ENCODE measurements around the gene DYTN.

DYTN gene

GRCh38 chr2:206642075-206643025, 75.8 kb downstream of the DYTN start, which contains the start of gene FAM237A:
Gene FAM237A, plus strand, starts transcription at chr2:206642487. Its CDS starts 1,750 bp downstream, at chr2:206644237.
- WGBS, 2 donors (ENCODE audit: extremely low coverage in 2 of 2, insufficient read length in 2 of 2, insufficient replicate concordance in 1 of 2), result no CpG with 5 or more reads among the region's 56 CpGs
- no peak within 1 kb of the TSS for H2BK12ac ChIP-seq (ENCODE audit: low read length)
- no peak within 1 kb of the TSS for H4K91ac ChIP-seq (ENCODE audit: low read depth, low read length, poor library complexity)
- H3K4ac ChIP-seq (ENCODE audit: low read length), result no peak within 1 kb of the TSS
- no peak within 1 kb of the TSS for H2BK120ac ChIP-seq (ENCODE audit: low read depth, low read length)
- no peak within 1 kb of the TSS for H2BK15ac ChIP-seq (ENCODE audit: low read length)
- H3K9me3 ChIP-seq (replicated peaks in 1 of 2; ENCODE audit: control insufficient read depth in 2 of 2, insufficient read depth in 1 of 2, low read depth in 1 of 2, low read length in 2 of 2), result no peaks in the 10 kb centered on the region
- H3K36me3 ChIP-seq (replicated peaks in 1 of 2; ENCODE audit: control insufficient read depth in 2 of 2, insufficient read depth in 2 of 2, low read length in 2 of 2), result no peaks in the 10 kb centered on the region
- H4K8ac ChIP-seq (ENCODE audit: low read depth, low read length), result no peak within 1 kb of the TSS
- peak within 1 kb of the TSS; percentile 68 for H3K9ac ChIP-seq (ENCODE audit: low read depth, low read length, poor library complexity)
- H3K23ac ChIP-seq (ENCODE audit: low read depth, low read length, poor library complexity), result no peak within 1 kb of the TSS
- peak within 1 kb of the TSS; percentile 91 for H3K4me2 ChIP-seq (ENCODE audit: insufficient read depth, low read length, poor library complexity, severe bottlenecking)
- H3K79me1 ChIP-seq (ENCODE audit: low read depth, low read length), result no peaks in the 10 kb centered on the region
- peaks cover 4 to 20% of the 10 kb centered on the region in 2 donors for H3K4me1 ChIP-seq (ENCODE audit: control insufficient read depth in 2 of 2, insufficient read depth in 1 of 2, low read depth in 1 of 2, low read length in 2 of 2)
- H3K4me3 ChIP-seq (ENCODE audit: low read length in 2 of 2), result peak within 1 kb of the TSS in 1 of 2 donors; percentile 17
- H2AK5ac ChIP-seq (ENCODE audit: low read depth, low read length), result no peak within 1 kb of the TSS
- peaks cover 2 to 62% (median 23%) of the 10 kb centered on the region in 3 experiments for H3K27me3 ChIP-seq (ENCODE audit: control insufficient read depth in 3 of 3, insufficient read depth in 3 of 3, low read depth in 1 of 3, low read length in 3 of 3)
- DNase-seq (ENCODE audit: low spot score), result peak; percentile 84
- H2AFZ ChIP-seq (ENCODE audit: low read length), result peak within 1 kb of the TSS; percentile 9
- H3K27ac ChIP-seq (replicated peaks; ENCODE audit: low read length), result no peak within 1 kb of the TSS
- peak within 1 kb of the TSS; percentile 59 for H3K18ac ChIP-seq (ENCODE audit: low read length)
- H2BK5ac ChIP-seq (ENCODE audit: low read length), result peak within 1 kb of the TSS; percentile 4
- no peak within 1 kb of the TSS for H3K14ac ChIP-seq (ENCODE audit: low read length)

- no CpG with 5 or more reads among the region's 3 CpGs for WGBS, 2 donors (ENCODE audit: extremely low coverage in 2 of 2, insufficient read length in 2 of 2, insufficient replicate concordance in 1 of 2)
- Histone ChIP-seq H3K9me3 (replicated peaks in 1 of 2; ENCODE audit: control insufficient read depth in 2 of 2, insufficient read depth in 1 of 2, low read depth in 1 of 2, low read length in 2 of 2) (no peaks in the 10 kb centered on the region), H4K91ac (ENCODE audit: low read depth, low read length, poor library complexity) (no peak overlapping the region), H2AK5ac (ENCODE audit: low read depth, low read length) (no peak overlapping the region), H3K18ac (ENCODE audit: low read length) (no peak overlapping the region), H2BK5ac (ENCODE audit: low read length) (no peak overlapping the region), H2AFZ (ENCODE audit: low read length) (no peak overlapping the region), H2BK12ac (ENCODE audit: low read length) (no peak overlapping the region), H3K36me3 (replicated peaks in 1 of 2; ENCODE audit: control insufficient read depth in 2 of 2, insufficient read depth in 2 of 2, low read length in 2 of 2) (no peaks in the 10 kb centered on the region), H3K4me1 (ENCODE audit: control insufficient read depth in 2 of 2, insufficient read depth in 1 of 2, low read depth in 1 of 2, low read length in 2 of 2) (peaks cover 4 to 20% of the 10 kb centered on the region in 2 donors), H3K4me2 (ENCODE audit: insufficient read depth, low read length, poor library complexity, severe bottlenecking) (no peak overlapping the region), H2BK120ac (ENCODE audit: low read depth, low read length) (no peak overlapping the region), H3K23ac (ENCODE audit: low read depth, low read length, poor library complexity) (no peak overlapping the region), H2BK15ac (ENCODE audit: low read length) (no peak overlapping the region), H3K27ac (replicated peaks; ENCODE audit: low read length) (no peak overlapping the region), H4K8ac (ENCODE audit: low read depth, low read length) (no peak overlapping the region), H3K4ac (ENCODE audit: low read length) (no peak overlapping the region), H3K14ac (ENCODE audit: low read length) (no peak overlapping the region), H3K9ac (ENCODE audit: low read depth, low read length, poor library complexity) (no peak overlapping the region), H3K27me3 (ENCODE audit: control insufficient read depth in 3 of 3, insufficient read depth in 3 of 3, low read depth in 1 of 3, low read length in 3 of 3) (peaks cover 2 to 64% (median 23%) of the 10 kb centered on the region in 3 experiments), H3K79me1 (ENCODE audit: low read depth, low read length) (no peaks in the 10 kb centered on the region), H3K4me3 (ENCODE audit: low read length in 2 of 2) (no peak overlapping the region)
- no peak for DNase-seq (ENCODE audit: low spot score)
Observed at GRCh38 chr2:206641226-206641625, 77.0 kb downstream of the DYTN start.

- H3K4me3 ChIP-seq (ENCODE audit: low read length in 2 of 2), result no peak overlapping the region
- H3K4me1 ChIP-seq (ENCODE audit: control insufficient read depth in 2 of 2, insufficient read depth in 1 of 2, low read depth in 1 of 2, low read length in 2 of 2), result peaks cover 4 to 20% of the 10 kb centered on the region in 2 donors
- no peak overlapping the region for H3K4ac ChIP-seq (ENCODE audit: low read length)
- H3K23ac ChIP-seq (ENCODE audit: low read depth, low read length, poor library complexity), result no peak overlapping the region
- H2BK120ac ChIP-seq (ENCODE audit: low read depth, low read length), result no peak overlapping the region
- no peak overlapping the region for H2AK5ac ChIP-seq (ENCODE audit: low read depth, low read length)
- no peak for DNase-seq (ENCODE audit: low spot score)
- H2AFZ ChIP-seq (ENCODE audit: low read length), result no peak overlapping the region
- H3K4me2 ChIP-seq (ENCODE audit: insufficient read depth, low read length, poor library complexity, severe bottlenecking), result no peak overlapping the region
- no peak overlapping the region for H3K27ac ChIP-seq (replicated peaks; ENCODE audit: low read length)
- no peak overlapping the region for H3K18ac ChIP-seq (ENCODE audit: low read length)
- no peak overlapping the region for H3K14ac ChIP-seq (ENCODE audit: low read length)
- no peak overlapping the region for H4K91ac ChIP-seq (ENCODE audit: low read depth, low read length, poor library complexity)
- H2BK5ac ChIP-seq (ENCODE audit: low read length), result no peak overlapping the region
- H4K8ac ChIP-seq (ENCODE audit: low read depth, low read length), result no peak overlapping the region
- H2BK12ac ChIP-seq (ENCODE audit: low read length), result no peak overlapping the region
- peaks cover 2 to 64% (median 23%) of the 10 kb centered on the region in 3 experiments for H3K27me3 ChIP-seq (ENCODE audit: control insufficient read depth in 3 of 3, insufficient read depth in 3 of 3, low read depth in 1 of 3, low read length in 3 of 3)
- H3K36me3 ChIP-seq (replicated peaks in 1 of 2; ENCODE audit: control insufficient read depth in 2 of 2, insufficient read depth in 2 of 2, low read length in 2 of 2), result no peaks in the 10 kb centered on the region
- no peak overlapping the region for H2BK15ac ChIP-seq (ENCODE audit: low read length)
- H3K9ac ChIP-seq (ENCODE audit: low read depth, low read length, poor library complexity), result no peak overlapping the region
- H3K9me3 ChIP-seq (replicated peaks in 1 of 2; ENCODE audit: control insufficient read depth in 2 of 2, insufficient read depth in 1 of 2, low read depth in 1 of 2, low read length in 2 of 2), result no peaks in the 10 kb centered on the region
- no peaks in the 10 kb centered on the region for H3K79me1 ChIP-seq (ENCODE audit: low read depth, low read length)
- WGBS, 2 donors (ENCODE audit: extremely low coverage in 2 of 2, insufficient read length in 2 of 2, insufficient replicate concordance in 1 of 2), result no CpG with 5 or more reads among the region's 2 CpGs
Observed at GRCh38 chr2:206639636-206640035, 78.6 kb downstream of the DYTN start.

- no peak overlapping the region for H2AK5ac ChIP-seq (ENCODE audit: low read depth, low read length)
- peaks cover 2 to 4% of the 10 kb centered on the region in 2 donors for H3K4me1 ChIP-seq (ENCODE audit: control insufficient read depth in 2 of 2, insufficient read depth in 1 of 2, low read depth in 1 of 2, low read length in 2 of 2)
- DNase-seq (ENCODE audit: low spot score), result no peak
- H3K9ac ChIP-seq (ENCODE audit: low read depth, low read length, poor library complexity), result no peak overlapping the region
- H3K14ac ChIP-seq (ENCODE audit: low read length), result no peak overlapping the region
- H3K79me1 ChIP-seq (ENCODE audit: low read depth, low read length), result no peaks in the 10 kb centered on the region
- H3K27ac ChIP-seq (replicated peaks; ENCODE audit: low read length), result no peak overlapping the region
- H3K18ac ChIP-seq (ENCODE audit: low read length), result no peak overlapping the region
- H2BK5ac ChIP-seq (ENCODE audit: low read length), result no peak overlapping the region
- H2AFZ ChIP-seq (ENCODE audit: low read length), result no peak overlapping the region
- H3K23ac ChIP-seq (ENCODE audit: low read depth, low read length, poor library complexity), result no peak overlapping the region
- no peak overlapping the region for H3K4me2 ChIP-seq (ENCODE audit: insufficient read depth, low read length, poor library complexity, severe bottlenecking)
- H3K36me3 ChIP-seq (replicated peaks in 1 of 2; ENCODE audit: control insufficient read depth in 2 of 2, insufficient read depth in 2 of 2, low read length in 2 of 2), result no peaks in the 10 kb centered on the region
- no peak overlapping the region for H2BK12ac ChIP-seq (ENCODE audit: low read length)
- H3K4ac ChIP-seq (ENCODE audit: low read length), result no peak overlapping the region
- no peak overlapping the region for H3K4me3 ChIP-seq (ENCODE audit: low read length in 2 of 2)
- WGBS, 2 donors (ENCODE audit: extremely low coverage in 2 of 2, insufficient read length in 2 of 2, insufficient replicate concordance in 1 of 2), result no CpG with 5 or more reads among the region's 1 CpG
- no peak overlapping the region for H4K8ac ChIP-seq (ENCODE audit: low read depth, low read length)
- H3K9me3 ChIP-seq (replicated peaks in 1 of 2; ENCODE audit: control insufficient read depth in 2 of 2, insufficient read depth in 1 of 2, low read depth in 1 of 2, low read length in 2 of 2), result no peaks in the 10 kb centered on the region
- H4K91ac ChIP-seq (ENCODE audit: low read depth, low read length, poor library complexity), result no peak overlapping the region
- H2BK15ac ChIP-seq (ENCODE audit: low read length), result no peak overlapping the region
- peaks cover 0 to 23% (median 2%) of the 10 kb centered on the region in 3 experiments for H3K27me3 ChIP-seq (ENCODE audit: control insufficient read depth in 3 of 3, insufficient read depth in 3 of 3, low read depth in 1 of 3, low read length in 3 of 3)
- H2BK120ac ChIP-seq (ENCODE audit: low read depth, low read length), result no peak overlapping the region
Observed at GRCh38 chr2:206635015-206635414, 83.2 kb downstream of the DYTN start.

Data from neuronal stem cell (in vitro differentiated cells).